Stimulated activated CD8-positive, alpha-beta memory T cell treated with anti-CD3 and anti-CD28 coated beads, Interleukin-12 subunit alpha, Interleukin-12 subunit beta, amount 100 ng/mL, for 24 hours (primary cell): ENCODE measurements around the gene UBE2N.
"Not testable (repeated sequence)": the region's sequence is repeated elsewhere in the genome, so short reads cannot be mapped to it uniquely, and the experiment has no call there.

ENCODE experiments used
- DNase-seq: peaks from one replicate; pipeline ENCODE4 v3.0.0-alpha.2; 2020; ENCODE audit errors: extremely low read depth

The UBE2N gene

GRCh38 chr12:93379981-93380361 is 61.8 kb downstream of the UBE2N start:
- no peak for DNase-seq

GRCh38 chr12:93379326-93379980 is 62.3 kb downstream of the UBE2N start:
- no peak for DNase-seq

- no peak for DNase-seq
Measured at GRCh38 chr12:93378998-93379325, 62.8 kb downstream of the UBE2N start.

GRCh38 chr12:93378196-93378997 is 63.4 kb downstream of the UBE2N start:
- not testable (repeated sequence) for DNase-seq

- DNase-seq, result peak; percentile 93
Measured at GRCh38 chr12:93377252-93378195, 64.2 kb downstream of the UBE2N start, which contains the start of gene NUDT4. Gene NUDT4 (plus strand): TSS chr12:93377925. CDS start chr12:93378323, 398 bp downstream.

GRCh38 chr12:93376436-93377251 is 65.1 kb downstream of the UBE2N start:
- DNase-seq, result no peak

- no peak for DNase-seq
Measured at GRCh38 chr12:93375906-93376305, 65.8 kb downstream of the UBE2N start.

- DNase-seq, result no peak
Measured at GRCh38 chr12:93373961-93374656, 67.6 kb downstream of the UBE2N start.

- DNase-seq, result no peak
Measured at GRCh38 chr12:93370947-93371346, 70.8 kb downstream of the UBE2N start.

- no peak for DNase-seq
Measured at GRCh38 chr12:93369505-93369904, 72.2 kb downstream of the UBE2N start.

GRCh38 chr12:93368766-93369165 is 73.0 kb downstream of the UBE2N start:
- DNase-seq, result no peak

GRCh38 chr12:93366422-93366821 is 75.3 kb downstream of the UBE2N start:
- no peak for DNase-seq

- no peak for DNase-seq
Measured at GRCh38 chr12:93365616-93366405, 75.9 kb downstream of the UBE2N start.

GRCh38 chr12:93363841-93364297 is 77.9 kb downstream of the UBE2N start:
- DNase-seq, result no peak

- no peak for DNase-seq
Measured at GRCh38 chr12:93361151-93361919, 80.4 kb downstream of the UBE2N start.

- no peak for DNase-seq
Measured at GRCh38 chr12:93360688-93361087, 81.1 kb downstream of the UBE2N start.

GRCh38 chr12:93358821-93359220 is 82.9 kb downstream of the UBE2N start:
- no peak for DNase-seq

GRCh38 chr12:93358058-93358457 is 83.7 kb downstream of the UBE2N start:
- no peak for DNase-seq

- DNase-seq, result no peak
Measured at GRCh38 chr12:93356214-93356613, 85.5 kb downstream of the UBE2N start.
